Neural cell (in vitro differentiated cells): ENCODE measurements around the gene SLC38A9. TPM values are rescaled to one million over a fixed set of nuclear protein-coding genes. Genes with fewer than 3 reads are reported as not detected.

Source experiments
- H2AFZ ChIP-seq: fragments of 200-600, 300-800 bp; sonication (generic), shearing (Covaris generic); 2 replicates; pipeline ENCODE4 v1.6.0; 2014; ENCODE audit warnings: low read depth, mild to moderate bottlenecking, antibody characterized with exemption, low read length, moderate library complexity
- H3F3A ChIP-seq: fragments of 200-600 bp; shearing (Covaris generic); 2 replicates; pipeline ENCODE4 v1.6.1; 2016; ENCODE audit warnings: mild to moderate bottlenecking, moderate library complexity, mixed read lengths, antibody characterized with exemption, low read length; ENCODE audit not compliant: insufficient read depth, poor library complexity, severe bottlenecking
- H3K27ac ChIP-seq: fragments of 200-600, 300-800 bp; sonication (generic), shearing (Covaris generic); 2 replicates; pipeline ENCODE4 v1.5.1; 2014; ENCODE audit warnings: mild to moderate bottlenecking, low read length, moderate library complexity
- H3K27me3 ChIP-seq: fragments of 300-800, 200-600 bp; sonication (generic), shearing (Covaris generic); 2 replicates; pipeline ENCODE4 v1.6.0; 2014; ENCODE audit warnings: mild to moderate bottlenecking, low read depth, low read length, moderate library complexity; ENCODE audit not compliant: insufficient read depth
- H3K36me3 ChIP-seq: fragments of 300-800, 200-600 bp; sonication (generic), shearing (Covaris generic); 2 replicates; pipeline ENCODE4 v1.5.1; 2014; ENCODE audit warnings: mild to moderate bottlenecking, antibody characterized with exemption, low read length, moderate library complexity; ENCODE audit not compliant: insufficient read depth
- H3K4me2 ChIP-seq: fragments of 300-800, 200-600 bp; sonication (generic), shearing (Covaris generic); 2 replicates; pipeline ENCODE4 v1.6.0; 2014; ENCODE audit warnings: mild to moderate bottlenecking, low read length
- H3K4me3 ChIP-seq: fragments of 300-800, 200-600 bp; sonication (generic), shearing (Covaris generic); 2 replicates; pipeline ENCODE4 v1.5.1; 2014; ENCODE audit warnings: mild to moderate bottlenecking, low read length, moderate library complexity
- H3K79me2 ChIP-seq: fragments of 200-600 bp; shearing (Covaris generic); replicated peaks from 2 replicates; pipeline ENCODE4 v1.6.0; 2014; ENCODE audit warnings: mild to moderate bottlenecking, low read length, moderate library complexity; ENCODE audit not compliant: insufficient read depth
- H3K9ac ChIP-seq: fragments of 300-800, 200-600 bp; sonication (generic), shearing (Covaris generic); 2 replicates; pipeline ENCODE4 v1.6.1; 2016; ENCODE audit warnings: mild to moderate bottlenecking, low read length, mixed read lengths
- H3K9me2 ChIP-seq: fragments of 200-600 bp; shearing (Covaris generic); 2 replicates; pipeline ENCODE4 v1.6.1; 2016; ENCODE audit warnings: mild to moderate bottlenecking, low read length, mixed read lengths; ENCODE audit not compliant: insufficient read depth
- H3K9me3 ChIP-seq: fragments of 200-600, 300-800 bp; sonication (generic), shearing (Covaris generic); 2 replicates; pipeline ENCODE4 v1.6.1; 2016; ENCODE audit warnings: mild to moderate bottlenecking, mixed run types, low read length, moderate library complexity, mixed read lengths
- H4K20me1 ChIP-seq: fragments of 200-600 bp; shearing (Covaris generic); 2 replicates; pipeline ENCODE4 v1.6.1; 2016; ENCODE audit warnings: mild to moderate bottlenecking, mixed run types; ENCODE audit not compliant: insufficient read depth
- EP300 ChIP-seq: fragments of 450-650 bp; conservative IDR thresholded peaks from 2 replicates; pipeline ENCODE4 v1.6.1; 2014; ENCODE audit warnings: antibody characterized with exemption, mild to moderate bottlenecking, moderate library complexity; ENCODE audit not compliant: poor library complexity, severe bottlenecking
- EZH2 ChIP-seq: fragments of 200-600, 300-800 bp; shearing (Covaris generic), sonication (generic); IDR thresholded peaks from 2 replicates; pipeline ENCODE4 v1.6.1; 2014; ENCODE audit warnings: antibody characterized with exemption, low read length, borderline replicate concordance, mild to moderate bottlenecking; ENCODE audit not compliant: insufficient read depth, poor library complexity, severe bottlenecking
- MXI1 ChIP-seq: fragments of 450-650 bp; conservative IDR thresholded peaks from 2 replicates; pipeline ENCODE4 v1.6.1; 2014; ENCODE audit warnings: antibody characterized with exemption, mild to moderate bottlenecking; ENCODE audit not compliant: poor library complexity, severe bottlenecking
- POLR2AphosphoS5 ChIP-seq: IDR thresholded peaks from 2 replicates; pipeline ENCODE4 v1.6.1; 2012
- RAD21 ChIP-seq: fragments of 450-650 bp; conservative IDR thresholded peaks from 2 replicates; pipeline ENCODE4 v1.6.1; 2014; ENCODE audit warnings: antibody characterized with exemption, mild to moderate bottlenecking, moderate library complexity
- SMC3 ChIP-seq: fragments of 450-650 bp; conservative IDR thresholded peaks from 2 replicates; pipeline ENCODE4 v1.6.1; 2014; ENCODE audit warnings: antibody characterized with exemption, mild to moderate bottlenecking, moderate library complexity; ENCODE audit not compliant: poor library complexity
- TAF1 ChIP-seq: IDR thresholded peaks from 2 replicates; pipeline ENCODE4 v1.6.1; 2012; ENCODE audit warnings: low read depth
- polyA plus RNA-seq: library from polyadenylated mRNA; depleted of rRNA; stranded (reverse); fragments of >200 nt; gene quantifications from 2 replicates; pipeline ENCODE4 v1.2.3, GENCODE V29; 2014
- TF ChIP-seq, protein P1 (sequence below): fragments of 450-650 bp; IDR thresholded peaks from 2 replicates; pipeline ENCODE4 v1.5.1; 2014; ENCODE audit warnings: antibody characterized with exemption, mild to moderate bottlenecking, moderate library complexity; ENCODE audit not compliant: poor library complexity, severe bottlenecking
- TF ChIP-seq, protein P2 (sequence below): IDR thresholded peaks from 2 replicates; pipeline ENCODE4 v1.6.1; 2012; ENCODE audit warnings: borderline replicate concordance

The SLC38A9 gene
- polyA plus RNA-seq, 1 donor from 2014 or later, result 44.5 TPM

DNA sequence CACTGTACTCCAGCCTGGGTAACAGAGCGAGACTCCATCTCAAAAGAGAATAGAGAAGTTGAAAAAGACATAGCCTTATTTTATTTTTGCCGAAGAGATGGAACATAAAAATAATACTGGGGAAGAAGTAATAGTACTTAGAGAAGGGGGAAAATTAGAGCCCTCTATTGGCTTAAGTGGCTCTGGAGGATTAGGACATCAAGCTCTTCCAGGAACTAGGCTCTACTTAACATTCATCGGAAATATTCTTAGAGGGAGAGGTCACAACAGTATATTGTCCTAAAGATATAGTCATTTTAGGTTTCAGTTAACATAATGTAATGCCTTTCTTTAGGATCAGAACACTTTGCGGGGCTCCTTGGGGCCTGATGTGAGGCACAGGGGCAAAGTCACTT lies 91.4 kb downstream of the SLC38A9 start:
- Histone ChIP-seq H3K79me2 (no peaks in the 10 kb centered on the region), H3K9ac (no peak overlapping the region), H3K4me3 (no peak overlapping the region), H2AFZ (no peak overlapping the region), H3K27me3 (no peaks in the 10 kb centered on the region), H3K36me3 (no peaks in the 10 kb centered on the region), H3K9me3 (no peaks in the 10 kb centered on the region), H4K20me1 (no peaks in the 10 kb centered on the region), H3K9me2 (no peaks in the 10 kb centered on the region), H3K27ac (no peak overlapping the region), H3F3A (no peaks in the 10 kb centered on the region), H3K4me2 (no peak overlapping the region)
- no peak for TF ChIP-seq RAD21
- no peak for TF ChIP-seq EP300
- TF ChIP-seq MXI1, result no peak
- TF ChIP-seq, protein P1, sequence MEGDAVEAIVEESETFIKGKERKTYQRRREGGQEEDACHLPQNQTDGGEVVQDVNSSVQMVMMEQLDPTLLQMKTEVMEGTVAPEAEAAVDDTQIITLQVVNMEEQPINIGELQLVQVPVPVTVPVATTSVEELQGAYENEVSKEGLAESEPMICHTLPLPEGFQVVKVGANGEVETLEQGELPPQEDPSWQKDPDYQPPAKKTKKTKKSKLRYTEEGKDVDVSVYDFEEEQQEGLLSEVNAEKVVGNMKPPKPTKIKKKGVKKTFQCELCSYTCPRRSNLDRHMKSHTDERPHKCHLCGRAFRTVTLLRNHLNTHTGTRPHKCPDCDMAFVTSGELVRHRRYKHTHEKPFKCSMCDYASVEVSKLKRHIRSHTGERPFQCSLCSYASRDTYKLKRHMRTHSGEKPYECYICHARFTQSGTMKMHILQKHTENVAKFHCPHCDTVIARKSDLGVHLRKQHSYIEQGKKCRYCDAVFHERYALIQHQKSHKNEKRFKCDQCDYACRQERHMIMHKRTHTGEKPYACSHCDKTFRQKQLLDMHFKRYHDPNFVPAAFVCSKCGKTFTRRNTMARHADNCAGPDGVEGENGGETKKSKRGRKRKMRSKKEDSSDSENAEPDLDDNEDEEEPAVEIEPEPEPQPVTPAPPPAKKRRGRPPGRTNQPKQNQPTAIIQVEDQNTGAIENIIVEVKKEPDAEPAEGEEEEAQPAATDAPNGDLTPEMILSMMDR, result no peak
- TF ChIP-seq POLR2AphosphoS5, result no peak
- no peak for TF ChIP-seq EZH2
- no peak for TF ChIP-seq SMC3
- TF ChIP-seq TAF1, result no peak
- TF ChIP-seq, protein P2, sequence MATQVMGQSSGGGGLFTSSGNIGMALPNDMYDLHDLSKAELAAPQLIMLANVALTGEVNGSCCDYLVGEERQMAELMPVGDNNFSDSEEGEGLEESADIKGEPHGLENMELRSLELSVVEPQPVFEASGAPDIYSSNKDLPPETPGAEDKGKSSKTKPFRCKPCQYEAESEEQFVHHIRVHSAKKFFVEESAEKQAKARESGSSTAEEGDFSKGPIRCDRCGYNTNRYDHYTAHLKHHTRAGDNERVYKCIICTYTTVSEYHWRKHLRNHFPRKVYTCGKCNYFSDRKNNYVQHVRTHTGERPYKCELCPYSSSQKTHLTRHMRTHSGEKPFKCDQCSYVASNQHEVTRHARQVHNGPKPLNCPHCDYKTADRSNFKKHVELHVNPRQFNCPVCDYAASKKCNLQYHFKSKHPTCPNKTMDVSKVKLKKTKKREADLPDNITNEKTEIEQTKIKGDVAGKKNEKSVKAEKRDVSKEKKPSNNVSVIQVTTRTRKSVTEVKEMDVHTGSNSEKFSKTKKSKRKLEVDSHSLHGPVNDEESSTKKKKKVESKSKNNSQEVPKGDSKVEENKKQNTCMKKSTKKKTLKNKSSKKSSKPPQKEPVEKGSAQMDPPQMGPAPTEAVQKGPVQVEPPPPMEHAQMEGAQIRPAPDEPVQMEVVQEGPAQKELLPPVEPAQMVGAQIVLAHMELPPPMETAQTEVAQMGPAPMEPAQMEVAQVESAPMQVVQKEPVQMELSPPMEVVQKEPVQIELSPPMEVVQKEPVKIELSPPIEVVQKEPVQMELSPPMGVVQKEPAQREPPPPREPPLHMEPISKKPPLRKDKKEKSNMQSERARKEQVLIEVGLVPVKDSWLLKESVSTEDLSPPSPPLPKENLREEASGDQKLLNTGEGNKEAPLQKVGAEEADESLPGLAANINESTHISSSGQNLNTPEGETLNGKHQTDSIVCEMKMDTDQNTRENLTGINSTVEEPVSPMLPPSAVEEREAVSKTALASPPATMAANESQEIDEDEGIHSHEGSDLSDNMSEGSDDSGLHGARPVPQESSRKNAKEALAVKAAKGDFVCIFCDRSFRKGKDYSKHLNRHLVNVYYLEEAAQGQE, result no peak

DNA sequence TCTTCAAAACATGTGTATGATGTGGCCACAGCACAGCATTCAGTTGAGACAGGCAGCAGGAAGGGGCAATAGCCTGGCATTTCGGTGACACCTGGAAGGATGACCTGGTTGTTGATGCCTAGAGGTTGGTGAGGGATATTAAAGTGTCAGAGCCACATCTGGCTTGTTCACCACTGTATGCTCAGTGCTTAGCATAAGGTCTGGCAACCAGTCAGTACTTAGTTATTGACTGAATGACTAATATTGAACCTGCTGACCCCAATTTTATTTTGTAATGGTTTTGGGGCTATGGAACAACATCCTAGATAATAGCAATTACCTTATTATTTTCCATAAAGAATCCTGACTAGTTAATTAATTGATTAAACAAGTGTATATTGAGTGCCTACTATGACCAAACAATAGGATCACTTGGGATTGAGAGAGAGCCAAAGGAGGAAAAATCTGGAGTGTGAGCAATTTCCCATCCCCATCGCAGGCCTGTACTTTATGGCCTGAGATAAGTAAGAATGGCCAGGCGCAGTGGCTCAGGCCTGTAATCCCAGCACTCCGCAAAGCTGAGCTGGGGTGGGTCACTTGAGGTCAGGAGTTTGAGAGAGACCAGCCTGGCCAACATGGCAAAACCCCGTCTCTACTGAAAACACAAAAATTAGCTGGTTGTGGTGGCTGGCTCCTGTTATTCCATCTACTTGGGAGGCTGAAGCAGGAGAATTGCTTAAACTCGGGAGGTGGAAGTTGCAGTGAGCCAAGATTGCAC lies 91.9 kb downstream of the SLC38A9 start:
- H3K36me3 ChIP-seq, result no peaks in the 10 kb centered on the region
- H3K27me3 ChIP-seq, result no peaks in the 10 kb centered on the region
- no peak overlapping the region for H3K9ac ChIP-seq
- H3K4me3 ChIP-seq, result no peak overlapping the region
- no peaks in the 10 kb centered on the region for H3K9me3 ChIP-seq
- H3K9me2 ChIP-seq, result no peaks in the 10 kb centered on the region
- no peaks in the 10 kb centered on the region for H3F3A ChIP-seq
- no peaks in the 10 kb centered on the region for H4K20me1 ChIP-seq
- H3K79me2 ChIP-seq, result no peaks in the 10 kb centered on the region
- H3K27ac ChIP-seq, result no peak overlapping the region
- TF ChIP-seq, protein P1, result no peak
- no peak for TF ChIP-seq POLR2AphosphoS5
- TF ChIP-seq SMC3, result no peak
- TF ChIP-seq, protein P2, result no peak
- no peak for TF ChIP-seq EZH2
- TF ChIP-seq MXI1, result no peak
- TF ChIP-seq EP300, result no peak
- no peak for TF ChIP-seq RAD21
- TF ChIP-seq TAF1, result no peak
- no peak overlapping the region for H3K4me2 ChIP-seq
- no peak overlapping the region for H2AFZ ChIP-seq
